Measurements from ENCODE around the gene GAPDHS. TPM values are rescaled to one million over a fixed set of nuclear protein-coding genes. Genes with fewer than 3 reads are reported as not detected.

The GAPDHS gene
- total RNA-seq, 1 experiment from 2014 or later, result not detected

DNA sequence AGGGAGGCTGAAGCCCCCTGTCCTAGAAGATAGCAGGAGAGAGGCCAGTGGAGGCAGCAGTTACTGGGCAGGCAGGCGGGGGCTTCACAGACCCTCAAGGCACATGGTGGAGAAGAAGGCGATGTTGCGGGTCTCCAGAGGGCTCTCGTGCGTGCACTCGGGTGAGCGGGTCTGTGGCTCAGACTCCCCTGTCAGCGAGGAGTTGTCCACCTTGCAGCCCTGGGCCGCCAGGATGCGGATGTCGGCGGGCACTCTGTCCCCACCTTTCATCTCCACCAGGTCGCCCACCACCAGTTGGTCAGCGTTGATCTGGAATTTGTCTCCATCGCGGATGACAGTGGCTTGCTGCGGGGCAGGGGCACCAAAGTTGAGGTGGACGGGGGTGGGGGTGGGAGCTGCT lies 27.0 kb downstream of the GAPDHS start:
- H3K9me3 ChIP-seq (ENCODE audit: control insufficient read depth, low read depth, low read length), result no peaks in the 10 kb centered on the region
- H3K27ac ChIP-seq (ENCODE audit: insufficient read length, low read depth, low read length), result no peak overlapping the region
- no peaks in the 10 kb centered on the region for H3K4me1 ChIP-seq (ENCODE audit: insufficient read depth, low read length)
- H3K79me2 ChIP-seq (ENCODE audit: insufficient read depth, low read length), result no peaks in the 10 kb centered on the region; the same call in 1 of the 2 replicates
- Mint-ChIP-seq H3K27ac (no peak overlapping the region; a peak in 1 of 7 replicates), H3K27me3 (ENCODE audit: low read depth) (peaks cover 71% of the 10 kb centered on the region), H3K4me3 (no peak overlapping the region; a peak in 1 of 5 replicates), H3K9me3 (peaks cover 0 to 2% of the 10 kb centered on the region in 2 experiments; a peak in 1 of 5 replicates), H3K36me3 (ENCODE audit: insufficient read depth in 1 of 3, low read depth in 3 of 3) (no peaks in the 10 kb centered on the region; a peak in 1 of 7 replicates), H3K4me1 (peaks cover 9 to 17% of the 10 kb centered on the region in 2 experiments)
- no peak overlapping the region for H4K5ac ChIP-seq (ENCODE audit: insufficient read length, low read depth, low read length)
- H3T11ph ChIP-seq (ENCODE audit: low read length), result no peak overlapping the region
- no peak overlapping the region for H2BK5ac ChIP-seq (ENCODE audit: insufficient read length, low read length)
- H3K14ac ChIP-seq (ENCODE audit: insufficient read depth, low read length), result no peak overlapping the region
- no peak overlapping the region for H4K91ac ChIP-seq (ENCODE audit: insufficient read length, low read depth, low read length)
- H3K56ac ChIP-seq (ENCODE audit: insufficient read length, low read depth, low read length), result no peak overlapping the region
- no peak for DNase-seq
- H4K20me1 ChIP-seq (ENCODE audit: control insufficient read depth, insufficient read depth, insufficient read length), result no peaks in the 10 kb centered on the region
- H3K23ac ChIP-seq (ENCODE audit: insufficient read length, low read depth, low read length), result no peak overlapping the region
- no peak overlapping the region for H2AFZ ChIP-seq (ENCODE audit: low read length)
- no peak overlapping the region for H3K9ac ChIP-seq (ENCODE audit: extremely low read depth, insufficient read length, low read length)
- H2BK12ac ChIP-seq (ENCODE audit: insufficient read length, low read depth, low read length), result no peak overlapping the region
- WGBS (ENCODE audit: extremely low coverage, insufficient read length, low lambda C conversion rate), result no CpG with 5 or more reads among the region's 18 CpGs
- no peak overlapping the region for H4K8ac ChIP-seq (replicated peaks; ENCODE audit: insufficient read length, low read depth, low read length)
- H2AK5ac ChIP-seq (ENCODE audit: insufficient read length, low read length), result no peak overlapping the region
- no peak overlapping the region for H2BK20ac ChIP-seq (ENCODE audit: low read depth, low read length, poor library complexity, severe bottlenecking)
- no peaks in the 10 kb centered on the region for H3K79me1 ChIP-seq (ENCODE audit: insufficient read depth, low read depth, low read length, poor library complexity, severe bottlenecking)
- no peak overlapping the region for H3K4ac ChIP-seq (ENCODE audit: low read depth, low read length)
- H3K18ac ChIP-seq (ENCODE audit: insufficient read length, low read depth, low read length), result no peak overlapping the region
- no peak overlapping the region for H2BK15ac ChIP-seq (ENCODE audit: low read depth, low read length)
- TF ChIP-seq, protein P1, sequence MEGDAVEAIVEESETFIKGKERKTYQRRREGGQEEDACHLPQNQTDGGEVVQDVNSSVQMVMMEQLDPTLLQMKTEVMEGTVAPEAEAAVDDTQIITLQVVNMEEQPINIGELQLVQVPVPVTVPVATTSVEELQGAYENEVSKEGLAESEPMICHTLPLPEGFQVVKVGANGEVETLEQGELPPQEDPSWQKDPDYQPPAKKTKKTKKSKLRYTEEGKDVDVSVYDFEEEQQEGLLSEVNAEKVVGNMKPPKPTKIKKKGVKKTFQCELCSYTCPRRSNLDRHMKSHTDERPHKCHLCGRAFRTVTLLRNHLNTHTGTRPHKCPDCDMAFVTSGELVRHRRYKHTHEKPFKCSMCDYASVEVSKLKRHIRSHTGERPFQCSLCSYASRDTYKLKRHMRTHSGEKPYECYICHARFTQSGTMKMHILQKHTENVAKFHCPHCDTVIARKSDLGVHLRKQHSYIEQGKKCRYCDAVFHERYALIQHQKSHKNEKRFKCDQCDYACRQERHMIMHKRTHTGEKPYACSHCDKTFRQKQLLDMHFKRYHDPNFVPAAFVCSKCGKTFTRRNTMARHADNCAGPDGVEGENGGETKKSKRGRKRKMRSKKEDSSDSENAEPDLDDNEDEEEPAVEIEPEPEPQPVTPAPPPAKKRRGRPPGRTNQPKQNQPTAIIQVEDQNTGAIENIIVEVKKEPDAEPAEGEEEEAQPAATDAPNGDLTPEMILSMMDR (conservative IDR thresholded peaks at IDR 0.05), result no peak
- H3K27me3 ChIP-seq (ENCODE audit: insufficient read depth, low read length), result peaks cover 3% of the 10 kb centered on the region; the same call in 1 of the 2 replicates
- peaks cover 7% of the 10 kb centered on the region for H3K23me2 ChIP-seq (ENCODE audit: insufficient read length, low read depth, low read length, poor library complexity, severe bottlenecking)
- H2BK120ac ChIP-seq (ENCODE audit: low read depth, low read length, poor library complexity, severe bottlenecking), result no peak overlapping the region
- no peak overlapping the region for H3K4me2 ChIP-seq (ENCODE audit: insufficient read depth, insufficient read length, low read length)

Data from H9 (cell line).